Activated CD8-positive, alpha-beta memory T cell treated with anti-CD3 and anti-CD28 coated beads, Interleukin-2, amount 10 ng/mL, durations not matched to agents 7 days and 5 days (primary cell): Measurements from ENCODE around the gene MSANTD2. TPM values are rescaled to one million over a fixed set of nuclear protein-coding genes. Genes with fewer than 3 reads are reported as not detected.

Experiments used
- ATAC-seq: fragments of 150-1000 bp; cut with Tn5 transposase; one replicate; pipeline ENCODE4 v1.10.0; 2021; ENCODE audit warnings: moderate library complexity
- CTCF ChIA-PET: fragments of 350-600 bp; sonication (Branson Sonifier 250); formaldehyde crosslinking; loops from one replicate; lab custom pipeline; 2021; ENCODE audit warnings: antibody characterized with exemption; lab: Charles Lee
- DNase-seq: peaks from one replicate; pipeline ENCODE4 v3.0.0-alpha.2; 2020
- H3K27ac Mint-ChIP-seq: one replicate; pipeline ENCODE4 v1.8.0; 2021; ENCODE audit warnings: mild to moderate bottlenecking, mixed read lengths
- H3K27me3 Mint-ChIP-seq: one replicate; pipeline ENCODE4 v1.8.0; 2021; ENCODE audit warnings: mixed read lengths
- H3K36me3 Mint-ChIP-seq: one replicate; pipeline ENCODE4 v1.8.0; 2021; ENCODE audit warnings: mild to moderate bottlenecking, mixed read lengths
- H3K4me1 Mint-ChIP-seq: one replicate; pipeline ENCODE4 v1.8.0; 2021; ENCODE audit warnings: mixed read lengths
- H3K4me3 Mint-ChIP-seq: one replicate; pipeline ENCODE4 v1.8.0; 2021; ENCODE audit warnings: mild to moderate bottlenecking, moderate library complexity, mixed read lengths
- H3K9me3 Mint-ChIP-seq: one replicate; pipeline ENCODE4 v1.8.0; 2022; ENCODE audit warnings: low read depth, mixed read lengths
- total RNA-seq, 2 experiments: library from RNA; stranded (reverse); gene quantifications; one replicate each; pipeline ENCODE4 v1.2.3, GENCODE V29; 2021

The MSANTD2 gene
- total RNA-seq, 2 experiments from 2014 or later: 8.5 to 10.2 TPM

DNA sequence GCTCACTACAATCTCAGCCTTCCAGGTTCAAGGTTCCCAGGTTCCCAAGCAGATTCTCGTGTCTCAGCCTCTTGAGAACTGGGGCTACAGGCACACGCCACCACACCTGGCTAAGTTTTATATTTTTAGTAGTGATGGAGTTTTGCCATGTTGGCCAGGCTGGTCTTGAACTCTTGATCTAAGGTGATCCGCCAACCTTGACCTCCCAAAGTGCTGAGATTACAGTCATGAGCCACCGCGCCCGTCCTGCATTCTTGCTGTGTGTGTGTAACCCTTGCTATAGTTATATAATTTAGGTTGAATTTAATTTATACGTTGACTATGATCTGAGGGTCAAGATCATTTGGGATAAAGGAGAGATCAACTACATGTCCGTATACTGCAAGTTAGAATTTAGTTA, 35.7 kb upstream of the MSANTD2 start:
- CTCF ChIA-PET: interaction anchor here (0.6 to 6.9 kb wide), 21 partner anchors 22 to 518 kb away, joined by 3 to 78 read pairs (median 6); partner anchors contain the start of genes ESAM, MSANTD2, NRGN and SIAE

DNA sequence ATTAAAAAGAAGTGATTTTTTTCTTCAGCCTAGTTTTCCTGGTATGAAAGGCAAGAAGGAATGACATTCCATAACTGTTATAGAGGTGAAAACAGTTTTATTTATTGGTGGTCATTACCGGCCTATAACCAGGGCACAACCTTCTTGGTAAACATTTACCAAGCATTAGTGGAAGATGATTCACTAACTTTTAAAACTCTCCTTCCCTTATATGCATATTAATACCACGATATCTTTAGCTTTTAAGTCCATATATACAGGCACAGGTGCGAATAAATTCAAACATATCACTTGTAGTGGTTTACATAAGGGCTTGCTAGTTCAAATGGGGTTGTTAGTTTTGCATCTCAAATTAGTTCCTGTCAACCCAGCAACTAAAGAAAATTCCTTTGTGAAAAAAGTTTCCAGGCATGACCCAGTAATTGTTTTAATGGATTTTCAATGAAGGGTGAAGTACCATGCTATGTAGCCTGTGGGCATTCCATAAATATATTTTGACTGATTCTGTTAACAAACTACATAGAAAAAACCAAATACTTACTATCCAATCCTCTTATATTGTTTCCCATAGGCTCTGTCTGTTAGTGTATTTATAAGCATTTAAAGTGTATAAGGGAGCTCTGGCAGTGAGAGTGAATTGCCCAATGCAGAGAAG, 34.4 kb upstream of the MSANTD2 start:
- Mint-ChIP-seq H3K36me3 (no peaks in the 10 kb centered on the region), H3K27ac (no peak overlapping the region), H3K4me3 (no peak overlapping the region), H3K4me1 (peaks cover 17% of the 10 kb centered on the region), H3K27me3 (peaks cover 52% of the 10 kb centered on the region), H3K9me3 (no peaks in the 10 kb centered on the region)
- DNase-seq (no peak), ATAC-seq (no peak)
- CTCF ChIA-PET: interaction anchor here (0.7 to 6.9 kb wide), 6 partner anchors 36 to 163 kb away, joined by 3 to 78 read pairs (median 11); partner anchors contain the start of genes MSANTD2, SIAE and SPA17

More for the DNA sequence above, 35.7 kb upstream of the MSANTD2 start:
- no peaks in the 10 kb centered on the region for H3K9me3 Mint-ChIP-seq
- H3K27me3 Mint-ChIP-seq: peaks cover 58% of the 10 kb centered on the region
- DNase-seq (no peak), ATAC-seq (no peak)
- no peak overlapping the region for H3K27ac Mint-ChIP-seq
- peak overlapping the region; percentile 56 for H3K4me3 Mint-ChIP-seq
- peaks cover 19% of the 10 kb centered on the region for H3K4me1 Mint-ChIP-seq
- no peaks in the 10 kb centered on the region for H3K36me3 Mint-ChIP-seq

DNA sequence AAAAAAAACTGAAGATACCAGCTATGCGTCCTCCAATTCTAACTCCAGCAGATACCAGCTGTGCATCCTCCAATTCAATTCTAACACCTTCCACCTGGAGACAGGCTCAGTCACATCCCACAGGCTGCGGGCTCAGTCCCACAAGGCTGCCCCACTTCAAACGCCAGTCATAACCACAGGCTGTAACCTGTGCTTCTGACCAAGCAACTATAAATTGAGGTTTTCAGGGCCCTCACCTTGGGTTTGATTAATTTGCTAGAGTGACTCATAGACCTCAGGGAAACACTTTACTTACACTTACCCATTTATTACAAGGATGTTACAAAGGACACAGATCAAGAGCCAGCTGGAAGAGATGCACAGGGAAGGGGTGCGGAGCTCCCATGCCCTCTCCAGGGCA, 32.4 kb upstream of the MSANTD2 start:
- no peaks in the 10 kb centered on the region for H3K9me3 Mint-ChIP-seq
- CTCF ChIA-PET: interaction anchor here (1.1 to 2.9 kb wide), 7 partner anchors 10 to 188 kb away, joined by 3 to 14 read pairs (median 4); no protein-coding TSS in a partner anchor

DNA sequence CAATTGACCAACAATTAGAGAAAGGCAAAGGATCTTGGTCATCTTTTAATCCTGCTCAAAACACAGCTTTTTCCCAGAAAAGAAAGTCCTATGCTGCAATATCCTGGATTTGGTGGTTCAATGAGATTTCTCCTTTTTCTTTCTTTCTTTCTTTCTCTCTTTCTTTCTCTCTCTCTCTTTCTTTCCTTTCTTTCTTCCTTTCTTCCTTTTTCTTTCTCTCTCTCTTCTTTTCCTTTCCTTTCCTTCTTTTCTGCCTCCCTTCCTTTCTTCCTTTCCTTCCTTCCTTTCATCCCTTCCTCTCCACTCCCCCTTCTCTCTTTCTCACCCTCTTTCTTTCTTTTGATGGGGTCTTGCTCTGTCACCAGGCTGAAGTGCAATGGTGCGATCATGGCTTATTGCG, 31.7 kb upstream of the MSANTD2 start:
- CTCF ChIA-PET: interaction anchor here (1.5 to 2.3 kb wide), 2 partner anchors 10 to 163 kb away, joined by 3 to 7 read pairs; no protein-coding TSS in a partner anchor

More for the DNA sequence above, 32.4 kb upstream of the MSANTD2 start:
- no peak for DNase-seq
- Mint-ChIP-seq H3K36me3 (no peaks in the 10 kb centered on the region), H3K4me1 (peaks cover 17% of the 10 kb centered on the region), H3K27me3 (peaks cover 46% of the 10 kb centered on the region), H3K27ac (no peak overlapping the region), H3K4me3 (no peak overlapping the region)
- no peak for ATAC-seq

DNA sequence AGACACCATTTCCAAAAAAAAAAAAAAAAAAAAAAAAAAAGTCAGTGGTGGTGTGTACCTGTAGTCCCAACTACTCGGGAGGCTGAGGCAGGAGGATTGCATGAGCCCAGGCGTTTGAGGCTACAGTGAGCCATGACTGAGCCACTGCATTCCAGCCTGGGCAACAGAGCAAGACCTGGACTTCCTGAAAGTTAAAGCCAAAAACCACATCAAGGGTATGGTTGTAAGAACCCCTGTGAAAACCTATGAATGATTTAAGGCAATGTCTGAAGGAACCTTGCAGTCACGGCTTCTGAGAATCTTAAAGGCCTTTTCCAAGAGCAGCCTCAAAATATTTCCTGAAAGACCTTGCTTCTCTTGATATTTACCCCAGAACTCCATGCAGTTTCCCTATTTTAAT, 30.5 kb upstream of the MSANTD2 start:
- Mint-ChIP-seq H3K36me3 (no peaks in the 10 kb centered on the region), H3K4me1 (peaks cover 5% of the 10 kb centered on the region), H3K27me3 (peaks cover 46% of the 10 kb centered on the region), H3K4me3 (no peak overlapping the region), H3K27ac (no peak overlapping the region), H3K9me3 (no peaks in the 10 kb centered on the region)
- CTCF ChIA-PET: interaction anchor here (0.7 kb wide), 1 partner anchor 169 kb away, joined by 3 read pairs; no protein-coding TSS in a partner anchor
- no peak for DNase-seq
- ATAC-seq: no peak

More for the DNA sequence above, 31.7 kb upstream of the MSANTD2 start:
- Mint-ChIP-seq H3K9me3 (no peaks in the 10 kb centered on the region), H3K27ac (no peak overlapping the region), H3K4me1 (peaks cover 11% of the 10 kb centered on the region), H3K27me3 (peaks cover 43% of the 10 kb centered on the region), H3K36me3 (no peaks in the 10 kb centered on the region), H3K4me3 (no peak overlapping the region)
- DNase-seq: no peak
- no peak for ATAC-seq

DNA sequence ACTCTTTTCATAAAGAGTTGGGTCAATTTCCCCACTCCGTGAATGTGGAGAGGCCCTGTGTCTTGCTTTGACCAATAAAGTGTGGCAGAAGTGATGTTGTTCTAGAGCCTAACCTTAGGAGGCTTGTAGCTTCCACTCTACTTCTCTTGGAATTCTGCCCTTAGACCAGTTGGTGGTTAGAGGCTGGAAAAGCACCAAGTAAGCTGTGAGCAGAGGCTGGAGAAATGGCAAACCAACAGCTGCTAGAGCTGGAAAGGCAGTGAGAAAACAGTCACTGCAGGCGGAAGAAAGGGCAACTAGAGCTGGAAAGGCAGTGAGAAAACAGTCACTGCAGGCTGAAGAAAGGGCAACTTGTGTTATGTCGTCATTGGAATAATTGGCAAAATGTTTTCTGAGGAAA, 29.8 kb upstream of the MSANTD2 start:
- no peak for ATAC-seq
- CTCF ChIA-PET: interaction anchor here (0.7 kb wide), 1 partner anchor 168 kb away, joined by 3 read pairs; no protein-coding TSS in a partner anchor
- Mint-ChIP-seq H3K4me3 (no peak overlapping the region), H3K27me3 (peaks cover 41% of the 10 kb centered on the region), H3K27ac (no peak overlapping the region), H3K4me1 (peaks cover 3% of the 10 kb centered on the region), H3K9me3 (no peaks in the 10 kb centered on the region), H3K36me3 (no peaks in the 10 kb centered on the region)
- no peak for DNase-seq

DNA sequence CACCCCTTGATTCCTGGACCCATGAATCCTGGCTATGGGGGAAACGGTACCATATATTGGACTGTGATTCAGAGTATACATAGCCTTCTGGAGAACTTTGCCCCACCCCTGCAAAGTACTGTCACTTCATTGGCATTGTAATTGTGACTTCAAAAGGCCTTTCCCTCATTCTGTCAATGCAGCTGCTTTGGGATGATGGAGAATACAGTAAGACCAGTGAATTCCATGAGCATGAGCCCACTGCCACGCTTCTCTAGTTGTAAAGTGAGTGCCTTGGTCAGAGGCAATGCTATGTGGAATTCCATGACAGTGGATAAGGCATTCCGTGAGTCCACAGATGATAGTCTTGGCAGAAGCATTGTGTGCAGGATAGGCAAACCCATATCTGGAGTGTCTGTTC, 25.7 kb upstream of the MSANTD2 start:
- H3K36me3 Mint-ChIP-seq: no peaks in the 10 kb centered on the region

DNA sequence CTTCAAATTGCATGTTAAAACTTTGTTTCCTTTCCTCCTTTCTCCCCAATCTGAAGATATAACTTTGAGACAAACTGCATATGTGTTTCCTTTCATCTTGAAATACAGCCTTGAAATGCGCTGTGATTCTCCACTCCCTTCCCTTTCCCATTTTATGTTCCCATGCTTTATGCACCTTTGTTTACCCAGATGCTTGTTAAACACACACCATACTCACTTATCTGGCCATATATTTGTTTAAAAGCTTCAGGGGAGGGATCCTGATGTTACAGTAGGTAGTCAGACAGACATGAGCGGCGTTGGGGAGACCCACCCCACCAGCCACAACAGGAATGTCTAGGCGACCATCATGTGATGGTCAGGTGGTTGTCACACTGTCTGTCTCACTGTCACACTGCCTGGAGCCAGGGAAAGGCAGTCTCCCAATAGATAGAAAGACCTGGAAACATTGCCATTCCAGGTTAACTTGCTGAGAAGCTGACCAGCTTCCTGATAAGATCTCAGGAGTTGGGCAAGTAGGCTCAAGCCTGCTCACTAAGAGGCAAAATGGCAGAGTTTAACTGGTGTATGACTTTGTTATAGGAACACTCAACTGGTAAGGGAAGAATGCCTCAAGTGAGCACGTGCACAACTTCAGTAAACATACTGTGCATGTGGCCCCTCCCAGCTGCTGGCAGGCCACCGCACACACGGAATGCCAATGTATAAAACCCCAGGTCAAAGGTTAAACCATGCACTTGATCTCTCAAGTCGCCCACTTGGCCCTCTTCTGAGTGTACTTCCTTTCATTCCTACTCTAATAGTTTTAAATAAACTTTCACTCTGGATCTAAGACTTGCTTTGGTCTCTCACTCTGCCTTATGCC, 23.5 kb upstream of the MSANTD2 start:
- Mint-ChIP-seq H3K27me3 (peaks cover 48% of the 10 kb centered on the region), H3K4me3 (no peak overlapping the region), H3K36me3 (no peaks in the 10 kb centered on the region), H3K9me3 (no peaks in the 10 kb centered on the region), H3K4me1 (no peaks in the 10 kb centered on the region), H3K27ac (no peak overlapping the region)
- ATAC-seq (no peak), DNase-seq (no peak)
- CTCF ChIA-PET: interaction anchor here (0.9 kb wide), 1 partner anchor 154 kb away, joined by 3 read pairs; no protein-coding TSS in a partner anchor

More for the DNA sequence above, 25.7 kb upstream of the MSANTD2 start:
- Mint-ChIP-seq H3K4me3 (no peak overlapping the region), H3K4me1 (no peaks in the 10 kb centered on the region), H3K27ac (no peak overlapping the region), H3K27me3 (peaks cover 49% of the 10 kb centered on the region), H3K9me3 (no peaks in the 10 kb centered on the region)
- DNase-seq (no peak), ATAC-seq (no peak)
- CTCF ChIA-PET: no interaction called here

DNA sequence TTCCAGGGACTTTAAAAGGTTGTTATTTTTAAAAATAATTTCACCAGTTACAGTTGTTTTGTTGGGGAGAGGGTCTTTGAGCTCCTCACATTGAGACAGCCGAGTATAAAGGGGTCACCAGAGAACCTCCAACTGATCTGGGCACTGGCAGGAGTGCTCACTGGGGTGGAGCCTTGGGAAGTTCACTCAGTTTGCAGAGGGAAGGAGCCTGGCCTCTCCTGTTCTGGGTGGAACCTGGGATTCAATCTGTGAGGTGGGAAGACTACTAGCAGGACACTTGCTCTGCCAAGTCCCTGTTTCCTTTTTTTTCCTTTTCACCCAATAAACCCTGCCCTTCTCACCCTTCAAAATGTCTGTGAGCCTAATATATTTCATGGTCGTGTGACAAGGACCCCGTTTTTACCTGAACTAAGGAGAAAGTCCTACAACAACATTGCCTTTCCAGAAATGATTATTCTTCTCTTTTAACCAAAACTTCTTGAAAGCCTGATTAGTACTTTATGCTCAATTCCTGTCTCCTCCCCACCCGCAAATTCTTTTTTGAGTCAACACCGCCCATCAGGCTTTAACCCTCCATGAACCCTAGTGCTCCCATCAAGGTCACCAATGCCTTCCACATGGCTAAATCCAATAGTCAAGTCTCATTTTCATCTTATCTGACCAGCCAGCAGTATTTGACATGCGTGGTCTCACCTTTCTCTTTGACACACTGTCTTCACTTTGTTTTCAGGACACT, 22.0 kb upstream of the MSANTD2 start:
- ATAC-seq: no peak
- no peaks in the 10 kb centered on the region for H3K36me3 Mint-ChIP-seq
- CTCF ChIA-PET: interaction anchor here (0.7 kb wide), 1 partner anchor 153 kb away, joined by 3 read pairs; no protein-coding TSS in a partner anchor
- H3K27me3 Mint-ChIP-seq: peaks cover 60% of the 10 kb centered on the region
- DNase-seq: no peak
- no peak overlapping the region for H3K4me3 Mint-ChIP-seq
- no peaks in the 10 kb centered on the region for H3K4me1 Mint-ChIP-seq
- no peak overlapping the region for H3K27ac Mint-ChIP-seq
- H3K9me3 Mint-ChIP-seq: no peaks in the 10 kb centered on the region

DNA sequence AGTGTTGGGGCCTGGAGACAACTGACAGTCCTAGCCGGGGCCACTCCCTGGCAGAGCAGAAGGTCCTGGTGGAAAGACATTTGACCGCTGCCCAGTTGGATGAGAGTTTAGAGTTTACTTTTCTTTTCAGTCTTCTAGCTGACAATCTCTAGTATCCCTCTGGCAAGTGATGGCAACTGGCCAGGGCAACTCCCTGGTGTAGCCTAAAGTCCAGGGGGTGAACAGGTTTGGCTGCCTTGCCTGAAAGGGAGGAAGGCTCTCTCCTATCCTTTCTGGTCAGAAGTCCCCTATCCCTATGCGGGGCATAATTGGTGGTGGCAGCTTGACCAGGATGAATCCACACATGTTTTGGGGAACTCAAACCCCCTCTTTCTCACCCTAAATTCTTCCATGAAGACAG, 16.8 kb upstream of the MSANTD2 start:
- no peaks in the 10 kb centered on the region for H3K36me3 Mint-ChIP-seq
- no peak for DNase-seq
- H3K4me3 Mint-ChIP-seq: no peak overlapping the region
- no peak overlapping the region for H3K27ac Mint-ChIP-seq
- no peaks in the 10 kb centered on the region for H3K9me3 Mint-ChIP-seq
- peaks cover 2% of the 10 kb centered on the region for H3K4me1 Mint-ChIP-seq
- peaks cover 69% of the 10 kb centered on the region for H3K27me3 Mint-ChIP-seq
- CTCF ChIA-PET: no interaction called here
- no peak for ATAC-seq

DNA sequence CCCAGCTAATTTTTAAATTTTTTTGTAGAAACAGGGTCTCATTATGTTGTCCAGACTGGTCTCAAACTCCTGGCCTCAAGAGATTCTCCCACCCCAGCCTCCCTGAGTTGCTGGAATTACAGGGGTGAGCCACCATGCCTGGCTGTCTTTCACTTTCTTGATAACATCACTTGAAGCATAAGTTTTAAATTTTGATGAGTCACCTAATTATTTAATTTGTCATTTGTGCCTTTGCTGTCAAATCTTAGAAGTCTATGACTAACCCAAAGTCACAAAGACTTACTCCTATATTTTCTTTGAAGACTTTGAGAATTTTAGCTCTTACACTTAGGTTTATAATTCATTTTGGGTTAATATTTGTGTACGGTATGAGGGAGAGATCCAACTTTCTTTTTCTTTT, 14.5 kb upstream of the MSANTD2 start:
- Mint-ChIP-seq H3K4me1 (peaks cover 2% of the 10 kb centered on the region), H3K36me3 (no peaks in the 10 kb centered on the region), H3K27ac (no peak overlapping the region), H3K27me3 (peaks cover 67% of the 10 kb centered on the region), H3K4me3 (no peak overlapping the region), H3K9me3 (no peaks in the 10 kb centered on the region)
- ATAC-seq (no peak), DNase-seq (no peak)
- CTCF ChIA-PET: interaction anchor here (1.2 to 3.4 kb wide), 4 partner anchors 18 to 68 kb away, joined by 3 to 17 read pairs (median 4); no protein-coding TSS in a partner anchor

DNA sequence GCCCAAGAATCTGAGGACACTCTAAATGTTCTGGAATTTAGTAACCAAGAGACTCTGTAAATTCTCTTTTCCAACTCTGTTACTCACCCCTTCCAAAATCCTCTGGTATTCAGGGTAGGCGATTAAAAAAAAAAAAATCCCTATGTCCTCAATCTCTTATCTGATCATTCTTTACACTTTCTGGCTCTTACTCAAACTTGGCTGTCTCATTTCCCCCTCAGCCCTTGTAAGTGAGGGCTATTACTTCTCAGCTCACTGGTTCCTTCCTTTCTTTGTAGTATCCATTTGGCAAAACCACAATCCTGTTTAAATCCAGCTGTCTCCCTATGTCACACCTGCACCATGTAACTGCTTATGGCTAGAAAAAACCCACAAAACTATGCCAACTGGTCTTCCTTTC, 12.7 kb upstream of the MSANTD2 start:
- ATAC-seq: no peak

More for the DNA sequence above, 12.7 kb upstream of the MSANTD2 start:
- no peak overlapping the region for H3K4me3 Mint-ChIP-seq
- no peaks in the 10 kb centered on the region for H3K36me3 Mint-ChIP-seq
- no peak for DNase-seq
- H3K9me3 Mint-ChIP-seq: no peaks in the 10 kb centered on the region
- CTCF ChIA-PET: interaction anchor here (0.8 to 3.4 kb wide), 6 partner anchors 8 to 53 kb away, joined by 3 to 17 read pairs (median 4); no protein-coding TSS in a partner anchor
- peaks cover 2% of the 10 kb centered on the region for H3K4me1 Mint-ChIP-seq
- no peak overlapping the region for H3K27ac Mint-ChIP-seq
- peaks cover 60% of the 10 kb centered on the region for H3K27me3 Mint-ChIP-seq
